ENCODE data around the gene THRB.

Gene THRB

DNA sequence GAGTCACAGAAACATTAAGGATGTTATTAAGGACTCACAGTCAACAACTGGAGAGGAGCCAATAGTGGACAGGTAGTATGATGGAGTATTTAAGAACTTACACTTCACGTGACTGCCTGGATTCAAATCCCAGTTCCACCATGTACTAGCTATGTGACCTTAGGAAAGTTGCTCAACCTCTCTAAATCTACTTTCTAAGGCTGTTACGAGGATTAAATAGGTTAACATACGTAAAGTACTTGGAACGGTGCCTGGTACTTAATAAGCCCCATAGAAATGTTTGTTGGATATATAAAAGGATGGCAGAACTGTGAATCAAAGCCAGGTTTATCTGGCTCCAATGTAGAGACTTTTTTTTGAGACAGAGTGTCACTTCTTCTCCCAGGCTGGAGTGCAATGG lies 24.4 kb downstream of the THRB start:
- no peak overlapping the region for H3K4me3 ChIP-seq (replicated peaks; ENCODE audit: low read depth, low read length)
- TF ChIP-seq CTCF (IDR thresholded peaks at IDR 0.05; ENCODE audit: low read length, missing control alignments): no peak
- no peak for DNase-seq (ENCODE audit: low read depth)

DNA sequence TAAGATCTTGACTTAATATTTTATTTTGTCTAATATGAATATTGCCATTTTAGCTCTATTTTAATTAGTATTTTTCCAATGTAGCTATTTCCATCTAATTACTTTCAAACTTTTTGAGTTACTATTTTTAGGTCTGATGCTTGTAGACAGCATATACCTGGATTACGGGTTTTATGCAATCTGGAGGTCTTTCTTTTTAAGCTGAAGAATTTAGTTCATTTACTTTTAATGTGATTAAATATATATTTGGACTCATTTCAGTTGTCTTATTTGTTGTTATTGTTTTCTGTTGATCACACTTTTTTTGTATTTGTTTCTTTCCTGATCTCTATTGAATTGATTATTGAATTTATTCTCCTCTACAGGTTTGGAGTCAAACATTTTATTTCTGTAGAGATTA lies 30.3 kb downstream of the THRB start:
- H3K4me3 ChIP-seq (replicated peaks; ENCODE audit: low read depth, low read length): no peak overlapping the region
- no peak for TF ChIP-seq CTCF (IDR thresholded peaks at IDR 0.05; ENCODE audit: low read length, missing control alignments)
- no peak for DNase-seq (ENCODE audit: low read depth)

DNA sequence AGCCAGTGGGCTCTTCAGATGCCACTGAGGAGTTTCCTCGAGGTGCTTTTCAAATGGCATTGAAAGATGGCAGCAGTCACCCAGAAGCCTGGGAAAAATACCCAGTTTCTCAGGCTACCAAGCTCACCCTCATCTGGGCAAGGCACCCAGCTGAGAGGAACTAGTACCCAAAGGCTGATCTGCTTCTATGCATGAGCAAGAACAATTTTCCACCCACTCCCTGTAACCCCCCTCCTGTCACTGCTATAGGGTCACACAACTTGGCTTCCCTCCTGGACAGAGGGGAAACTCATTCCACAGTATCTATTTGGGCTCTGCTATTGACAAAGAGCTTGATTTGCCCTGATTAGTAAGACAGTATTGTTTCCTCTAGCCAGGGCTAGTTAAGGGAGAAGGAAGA lies 31.9 kb downstream of the THRB start:
- no peak for DNase-seq (ENCODE audit: low read depth)
- no peak for TF ChIP-seq CTCF (IDR thresholded peaks at IDR 0.05; ENCODE audit: low read length, missing control alignments)
- no peak overlapping the region for H3K4me3 ChIP-seq (replicated peaks; ENCODE audit: low read depth, low read length)

- DNase-seq (ENCODE audit: low read depth): no peak
- no peak for TF ChIP-seq CTCF (IDR thresholded peaks at IDR 0.05; ENCODE audit: low read length, missing control alignments)
- no peak overlapping the region for H3K4me3 ChIP-seq (replicated peaks; ENCODE audit: low read depth, low read length)
These were observed 33.7 kb downstream of the THRB start for GRCh38 chr3:24460974-24461373.

- no peak for TF ChIP-seq CTCF (IDR thresholded peaks at IDR 0.05; ENCODE audit: low read length, missing control alignments)
- no peak overlapping the region for H3K4me3 ChIP-seq (replicated peaks; ENCODE audit: low read depth, low read length)
These were observed 36.9 kb downstream of the THRB start for GRCh38 chr3:24457719-24458118.

GRCh38 chr3:24454856-24455255 lies 39.8 kb downstream of the THRB start:
- H3K4me3 ChIP-seq (replicated peaks; ENCODE audit: low read depth, low read length): no peak overlapping the region
- TF ChIP-seq CTCF (IDR thresholded peaks at IDR 0.05; ENCODE audit: low read length, missing control alignments): no peak
- DNase-seq (ENCODE audit: low read depth): no peak

More at GRCh38 chr3:24457719-24458118, 36.9 kb downstream of the THRB start:
- DNase-seq (ENCODE audit: low read depth): no peak

- H3K4me3 ChIP-seq (replicated peaks; ENCODE audit: low read depth, low read length): no peak overlapping the region
- no peak for TF ChIP-seq CTCF (IDR thresholded peaks at IDR 0.05; ENCODE audit: low read length, missing control alignments)
- no peak for DNase-seq (ENCODE audit: low read depth)
These were observed 40.3 kb downstream of the THRB start for GRCh38 chr3:24454393-24454792.

All from fibroblast of pulmonary artery (primary cell).